Measurements from ENCODE around the gene PARP12. TPM values are rescaled to one million over a fixed set of nuclear protein-coding genes. Genes with fewer than 3 reads are reported as not detected.

Gene PARP12
- total and polyA plus RNA-seq, 10 donors = 26.9 to 101 (median 67.2) TPM

DNA sequence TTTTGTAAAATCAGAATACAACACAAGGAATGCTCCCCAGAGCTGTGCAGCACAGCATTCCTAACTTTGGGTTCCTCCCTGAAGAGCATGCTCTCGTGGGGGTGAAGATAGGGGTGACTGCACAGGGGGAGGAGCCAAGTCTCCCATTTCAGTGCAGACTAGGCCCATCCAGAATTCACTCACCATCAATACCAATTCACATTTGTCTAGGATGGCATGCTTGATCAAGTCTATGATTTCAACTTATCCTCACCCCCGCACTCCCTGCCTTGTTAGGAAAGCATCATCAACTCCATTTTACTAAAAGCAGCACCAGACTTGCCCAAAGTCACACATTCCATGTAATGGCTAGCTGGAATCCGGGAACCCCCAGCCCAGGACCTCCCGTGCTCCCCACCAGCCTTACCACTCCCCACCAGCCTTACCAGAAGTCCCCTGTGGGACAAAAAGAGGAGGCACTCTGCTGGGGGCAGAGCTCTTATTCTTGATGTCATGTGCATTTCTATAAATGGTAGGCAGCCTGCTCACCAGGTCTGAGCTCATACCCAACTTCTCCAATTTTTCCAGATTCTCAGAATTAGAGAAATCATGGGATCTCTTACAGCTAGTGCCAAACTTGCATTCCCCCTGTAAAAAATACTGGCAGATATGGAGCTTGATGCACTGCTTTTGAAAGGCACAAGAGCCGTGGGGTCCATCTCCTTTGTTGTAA is 6.2 kb downstream of the PARP12 start:
- Histone ChIP-seq H3K27me3 (replicated peaks in 1 of 7) (no peaks in the 10 kb centered on the region), H3K27ac (peak overlapping the region in 1 of 8 donors; percentile 26), H3K36me3 (peaks cover 0 to 65% (median 10%) of the 10 kb centered on the region in 6 donors), H3K4me1 (peaks cover 29 to 100% (median 46%) of the 10 kb centered on the region in 6 donors), H3K9me3 (no peaks in the 10 kb centered on the region), H3K4me3 (no peak overlapping the region)
- no peak for DNase-seq
- intact Hi-C loops (cut with DNase I; ENCODE audit: low total_unique reads) = no loop called here
- no peak for TF ChIP-seq POLR2A (IDR thresholded peaks at IDR 0.05)
- TF ChIP-seq, protein P1, sequence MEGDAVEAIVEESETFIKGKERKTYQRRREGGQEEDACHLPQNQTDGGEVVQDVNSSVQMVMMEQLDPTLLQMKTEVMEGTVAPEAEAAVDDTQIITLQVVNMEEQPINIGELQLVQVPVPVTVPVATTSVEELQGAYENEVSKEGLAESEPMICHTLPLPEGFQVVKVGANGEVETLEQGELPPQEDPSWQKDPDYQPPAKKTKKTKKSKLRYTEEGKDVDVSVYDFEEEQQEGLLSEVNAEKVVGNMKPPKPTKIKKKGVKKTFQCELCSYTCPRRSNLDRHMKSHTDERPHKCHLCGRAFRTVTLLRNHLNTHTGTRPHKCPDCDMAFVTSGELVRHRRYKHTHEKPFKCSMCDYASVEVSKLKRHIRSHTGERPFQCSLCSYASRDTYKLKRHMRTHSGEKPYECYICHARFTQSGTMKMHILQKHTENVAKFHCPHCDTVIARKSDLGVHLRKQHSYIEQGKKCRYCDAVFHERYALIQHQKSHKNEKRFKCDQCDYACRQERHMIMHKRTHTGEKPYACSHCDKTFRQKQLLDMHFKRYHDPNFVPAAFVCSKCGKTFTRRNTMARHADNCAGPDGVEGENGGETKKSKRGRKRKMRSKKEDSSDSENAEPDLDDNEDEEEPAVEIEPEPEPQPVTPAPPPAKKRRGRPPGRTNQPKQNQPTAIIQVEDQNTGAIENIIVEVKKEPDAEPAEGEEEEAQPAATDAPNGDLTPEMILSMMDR (IDR thresholded peaks at IDR 0.05 in 8 of 11, conservative IDR thresholded peaks at IDR 0.05 in 3 of 11) = no peak
- TF ChIP-seq POLR2AphosphoS5 (IDR thresholded peaks at IDR 0.05) = no peak
- WGBS, 5 donors = 91 to 94% (median 93%) methylated on average over 5 of the region's 5 CpGs

DNA sequence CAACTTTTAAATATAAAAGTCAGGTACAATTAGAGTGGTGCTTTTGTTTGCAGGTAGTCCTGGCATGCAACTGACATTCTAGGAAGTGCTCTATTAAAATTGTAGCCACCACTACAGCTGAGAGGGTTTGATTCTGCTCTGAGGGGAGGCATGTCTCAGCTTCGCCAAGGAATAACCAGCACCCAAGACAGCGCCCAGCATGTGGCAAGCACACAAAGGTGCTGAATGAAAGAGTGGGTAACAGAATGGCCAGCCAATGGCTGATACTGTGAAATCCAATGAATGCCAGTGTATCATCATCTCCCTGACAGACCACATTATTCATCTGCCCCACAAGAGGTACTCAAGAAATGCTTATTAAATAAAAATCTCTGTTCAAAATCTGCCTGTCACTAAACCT is 6.9 kb downstream of the PARP12 start:
- Histone ChIP-seq H3K9me3 (no peaks in the 10 kb centered on the region), H3K4me1 (peaks cover 21 to 94% (median 39%) of the 10 kb centered on the region in 6 donors), H3K27me3 (replicated peaks in 1 of 7) (no peaks in the 10 kb centered on the region), H3K27ac (peak overlapping the region in 1 of 8 donors; percentile 13), H3K4me3 (no peak overlapping the region), H3K36me3 (peaks cover 0 to 72% (median 10%) of the 10 kb centered on the region in 6 donors)
- intact Hi-C loops (cut with DNase I; ENCODE audit: low total_unique reads) = no loop called here
- DNase-seq = no peak
- 94 to 100% (median 96%) methylated on average over 2 of the region's 2 CpGs for WGBS, 5 donors
- TF ChIP-seq, protein P1 (IDR thresholded peaks at IDR 0.05 in 8 of 11, conservative IDR thresholded peaks at IDR 0.05 in 3 of 11) = no peak
- no peak for TF ChIP-seq POLR2AphosphoS5 (IDR thresholded peaks at IDR 0.05)
- no peak for TF ChIP-seq POLR2A (IDR thresholded peaks at IDR 0.05)

DNA sequence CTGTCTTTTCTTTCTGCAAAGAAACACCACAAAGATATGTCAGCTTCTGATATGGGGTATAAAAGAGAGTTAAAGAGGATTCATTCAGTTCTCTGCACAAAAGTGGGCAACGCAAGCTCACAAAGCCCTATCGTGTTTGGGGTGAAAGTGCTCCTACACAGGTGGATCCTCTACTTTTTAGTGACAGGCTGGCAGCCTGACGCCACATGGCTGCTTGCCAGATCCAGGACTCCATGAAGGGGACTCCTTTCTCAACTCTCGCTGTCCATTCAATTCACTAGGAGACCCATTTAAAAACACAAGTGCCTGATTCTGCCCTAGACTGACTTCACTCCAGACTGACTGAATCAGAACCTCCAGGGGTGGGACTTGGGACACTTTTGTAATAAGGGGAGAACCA is 8.0 kb downstream of the PARP12 start:
- Histone ChIP-seq H3K27ac (peak overlapping the region in 5 of 8 donors; percentile 3 to 72 (median 67)), H3K9me3 (no peaks in the 10 kb centered on the region), H3K4me1 (peaks cover 11 to 93% (median 31%) of the 10 kb centered on the region in 6 donors), H3K36me3 (peaks cover 0 to 81% (median 10%) of the 10 kb centered on the region in 6 donors), H3K4me3 (no peak overlapping the region), H3K27me3 (replicated peaks in 1 of 7) (no peaks in the 10 kb centered on the region)
- 87 to 95% (median 92%) methylated on average over 4 of the region's 4 CpGs for WGBS, 5 donors
- no peak for TF ChIP-seq POLR2A (IDR thresholded peaks at IDR 0.05)
- TF ChIP-seq, protein P1 (IDR thresholded peaks at IDR 0.05 in 8 of 11, conservative IDR thresholded peaks at IDR 0.05 in 3 of 11) = no peak
- no peak for TF ChIP-seq POLR2AphosphoS5 (IDR thresholded peaks at IDR 0.05)
- no peak for DNase-seq
- intact Hi-C loops (cut with DNase I; ENCODE audit: low total_unique reads) = no loop called here

DNA sequence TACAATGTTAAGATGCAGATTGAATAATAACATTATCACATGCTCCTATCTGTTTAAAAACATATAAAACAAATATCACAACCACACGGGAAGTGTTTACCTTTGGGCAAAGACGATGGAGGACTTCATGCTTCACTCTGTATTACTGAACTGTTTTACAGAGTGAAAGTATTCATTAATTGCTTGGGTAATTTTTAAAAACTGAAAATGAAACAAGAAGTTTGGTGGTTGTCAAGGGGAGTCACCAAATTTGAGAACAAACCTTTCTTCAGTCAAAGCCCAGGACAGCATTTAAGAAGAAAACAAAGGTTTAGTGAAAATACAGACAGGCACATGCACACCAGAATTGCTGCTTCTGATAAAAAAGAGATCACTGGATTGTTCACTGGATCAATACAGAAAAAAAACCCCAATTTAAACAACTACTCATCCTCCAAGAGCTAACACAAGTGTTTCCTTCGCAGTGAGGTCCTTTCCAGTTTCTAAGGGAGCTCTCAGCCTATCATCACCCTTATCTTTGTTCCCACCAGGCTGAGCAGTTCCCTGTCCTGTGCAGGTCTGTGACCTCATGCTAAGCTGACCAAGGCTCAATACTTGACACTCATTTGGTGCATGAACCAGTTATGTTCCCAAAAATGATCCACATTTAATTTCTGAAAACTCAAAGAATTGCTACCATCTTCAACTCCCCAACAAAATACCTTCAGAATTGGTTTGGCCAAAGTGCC is 8.8 kb downstream of the PARP12 start:
- intact Hi-C loops (cut with DNase I; ENCODE audit: low total_unique reads) = no loop called here
- Histone ChIP-seq H3K36me3 (peaks cover 0 to 89% (median 10%) of the 10 kb centered on the region in 6 donors), H3K4me1 (peaks cover 3 to 93% (median 31%) of the 10 kb centered on the region in 6 donors), H3K27me3 (replicated peaks in 1 of 7) (no peaks in the 10 kb centered on the region), H3K27ac (peak overlapping the region in 5 of 8 donors; percentile 3 to 72 (median 67)), H3K9me3 (no peaks in the 10 kb centered on the region), H3K4me3 (no peak overlapping the region)
- WGBS, 5 donors = 60 to 69% (median 63%) methylated on average over 3 of the region's 3 CpGs
- no peak for DNase-seq
- no peak for TF ChIP-seq POLR2A (IDR thresholded peaks at IDR 0.05)
- TF ChIP-seq, protein P1 (IDR thresholded peaks at IDR 0.05 in 8 of 11, conservative IDR thresholded peaks at IDR 0.05 in 3 of 11) = no peak
- no peak for TF ChIP-seq POLR2AphosphoS5 (IDR thresholded peaks at IDR 0.05)
